ENCODE measurements around the gene SRSF9. TPM values are rescaled to one million over a fixed set of nuclear protein-coding genes. Genes with fewer than 3 reads are reported as not detected.

The SRSF9 gene
- total and polyA plus RNA-seq, 12 donors, result 25.4 to 54.7 (median 32.0) TPM

DNA sequence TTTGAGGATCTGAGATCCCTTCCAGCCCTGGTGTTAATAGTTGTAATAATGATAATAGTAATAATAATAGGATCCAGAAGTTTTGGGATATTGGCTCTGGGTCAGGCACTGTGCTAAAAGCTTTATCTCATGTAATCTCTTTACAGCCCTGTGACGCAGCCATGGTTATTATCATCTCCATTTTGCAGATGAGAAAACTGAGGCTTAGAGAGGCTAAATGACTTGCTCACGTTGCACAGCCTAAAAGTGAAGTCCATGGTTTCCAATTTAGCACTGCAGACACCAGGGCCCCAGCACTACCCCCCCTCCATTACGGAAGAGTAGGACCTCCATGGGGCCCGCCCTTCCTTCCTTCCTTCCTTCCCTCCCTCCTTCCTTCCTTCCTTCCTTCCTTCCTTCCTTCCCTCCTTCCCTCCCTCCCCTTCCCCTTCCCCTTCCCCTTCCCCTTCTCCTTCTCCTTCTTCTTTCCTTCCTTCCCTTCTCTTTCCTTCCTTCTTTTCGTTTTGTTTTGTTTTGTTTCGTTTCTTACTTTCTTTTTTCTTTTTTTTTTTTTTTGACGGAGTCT is 46.6 kb downstream of the SRSF9 start:
- TF ChIP-seq, protein P1, sequence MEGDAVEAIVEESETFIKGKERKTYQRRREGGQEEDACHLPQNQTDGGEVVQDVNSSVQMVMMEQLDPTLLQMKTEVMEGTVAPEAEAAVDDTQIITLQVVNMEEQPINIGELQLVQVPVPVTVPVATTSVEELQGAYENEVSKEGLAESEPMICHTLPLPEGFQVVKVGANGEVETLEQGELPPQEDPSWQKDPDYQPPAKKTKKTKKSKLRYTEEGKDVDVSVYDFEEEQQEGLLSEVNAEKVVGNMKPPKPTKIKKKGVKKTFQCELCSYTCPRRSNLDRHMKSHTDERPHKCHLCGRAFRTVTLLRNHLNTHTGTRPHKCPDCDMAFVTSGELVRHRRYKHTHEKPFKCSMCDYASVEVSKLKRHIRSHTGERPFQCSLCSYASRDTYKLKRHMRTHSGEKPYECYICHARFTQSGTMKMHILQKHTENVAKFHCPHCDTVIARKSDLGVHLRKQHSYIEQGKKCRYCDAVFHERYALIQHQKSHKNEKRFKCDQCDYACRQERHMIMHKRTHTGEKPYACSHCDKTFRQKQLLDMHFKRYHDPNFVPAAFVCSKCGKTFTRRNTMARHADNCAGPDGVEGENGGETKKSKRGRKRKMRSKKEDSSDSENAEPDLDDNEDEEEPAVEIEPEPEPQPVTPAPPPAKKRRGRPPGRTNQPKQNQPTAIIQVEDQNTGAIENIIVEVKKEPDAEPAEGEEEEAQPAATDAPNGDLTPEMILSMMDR (IDR thresholded peaks at IDR 0.05), result no peak
- no peaks in the 10 kb centered on the region for H3K9me3 ChIP-seq
- H3K4me1 ChIP-seq, result peaks cover 0 to 5% (median 0%) of the 10 kb centered on the region in 9 donors
- no peak for DNase-seq
- no peak for ATAC-seq
- H3K27ac ChIP-seq, result no peak overlapping the region
- no peak overlapping the region for H3K4me3 ChIP-seq
- WGBS, 2 donors, result 65 to 76% methylated on average over 7 of the region's 7 CpGs
- no peaks in the 10 kb centered on the region for H3K27me3 ChIP-seq
- no peaks in the 10 kb centered on the region for H3K36me3 ChIP-seq
- intact Hi-C loops (cut with DNase I), result no loop called here

DNA sequence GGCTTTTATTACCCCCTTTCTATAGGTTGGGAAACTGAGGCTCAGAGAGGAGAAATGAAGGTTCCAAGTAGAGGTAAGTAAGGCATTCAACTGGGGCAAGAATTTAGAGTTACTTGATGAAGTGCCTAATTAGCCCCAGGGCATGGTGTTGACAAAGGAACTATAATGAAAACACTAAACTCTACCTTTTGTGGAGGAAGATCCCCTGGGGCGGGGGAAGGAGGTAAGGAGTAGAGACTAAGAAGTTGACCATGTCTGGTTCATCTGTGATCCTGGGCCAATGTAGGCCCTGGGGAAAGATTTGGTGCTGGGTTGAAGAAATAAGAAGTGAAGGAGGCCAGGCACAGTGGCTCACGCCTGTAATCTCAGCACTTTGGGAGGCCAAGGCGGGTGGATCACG is 47.8 kb downstream of the SRSF9 start:
- WGBS, 2 donors, result 85 to 88% methylated on average over 4 of the region's 4 CpGs
- ATAC-seq, result no peak
- Histone ChIP-seq H3K9me3 (no peaks in the 10 kb centered on the region), H3K27me3 (no peaks in the 10 kb centered on the region), H3K36me3 (no peaks in the 10 kb centered on the region), H3K27ac (no peak overlapping the region), H3K4me1 (peaks cover 0 to 5% (median 0%) of the 10 kb centered on the region in 9 donors), H3K4me3 (no peak overlapping the region)
- no peak for DNase-seq
- TF ChIP-seq, protein P1 (IDR thresholded peaks at IDR 0.05), result no peak
- intact Hi-C loops (cut with DNase I), result no loop called here

DNA sequence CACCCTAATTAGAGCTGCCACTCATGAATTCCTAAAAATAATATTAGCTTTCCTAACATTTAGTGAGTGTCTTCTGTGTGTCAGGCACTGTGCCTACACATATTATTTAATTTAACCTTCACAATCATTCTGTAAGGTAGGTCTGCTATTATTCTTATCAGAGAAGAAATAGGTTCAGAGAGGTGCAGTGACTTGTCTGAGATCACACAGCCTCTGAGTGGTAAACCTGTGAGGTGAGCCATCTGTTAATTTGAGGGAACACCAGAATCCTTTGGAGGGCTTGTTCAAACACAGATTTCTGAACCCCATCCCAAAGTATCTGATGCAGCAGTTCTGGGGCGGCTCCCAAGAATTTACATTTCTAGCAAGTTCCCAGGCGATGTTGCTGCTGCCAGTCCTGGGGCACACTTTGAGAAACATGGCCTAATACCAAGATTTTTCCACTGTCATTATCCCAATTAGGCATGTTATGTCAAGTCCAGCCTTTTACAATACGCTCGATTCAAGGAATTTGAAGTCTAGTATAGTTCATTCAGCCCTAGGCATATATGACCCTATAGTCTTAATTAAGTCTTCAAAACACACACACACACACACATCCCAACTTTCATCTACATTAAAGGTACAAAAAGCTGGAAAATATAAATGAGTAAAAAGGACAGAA is 51.5 kb downstream of the SRSF9 start:
- ATAC-seq (no peak), DNase-seq (no peak)
- 90 to 92% methylated on average over 4 of the region's 4 CpGs for WGBS, 2 donors
- intact Hi-C loops (cut with DNase I), result loop anchor here in 2 of 10 donors (5.0 to 10.0 kb wide), 2 partner anchors 46 to 53 kb away; partner anchors contain the start of gene MSI1 (in 1 of the 2)
- H3K4me3 ChIP-seq, result no peak overlapping the region
- H3K27ac ChIP-seq, result no peak overlapping the region
- H3K36me3 ChIP-seq, result no peaks in the 10 kb centered on the region
- H3K4me1 ChIP-seq, result peaks cover 0 to 9% (median 0%) of the 10 kb centered on the region in 9 donors
- TF ChIP-seq, protein P1 (IDR thresholded peaks at IDR 0.05), result no peak
- H3K27me3 ChIP-seq, result peaks cover 0 to 4% (median 0%) of the 10 kb centered on the region in 7 donors
- no peaks in the 10 kb centered on the region for H3K9me3 ChIP-seq

DNA sequence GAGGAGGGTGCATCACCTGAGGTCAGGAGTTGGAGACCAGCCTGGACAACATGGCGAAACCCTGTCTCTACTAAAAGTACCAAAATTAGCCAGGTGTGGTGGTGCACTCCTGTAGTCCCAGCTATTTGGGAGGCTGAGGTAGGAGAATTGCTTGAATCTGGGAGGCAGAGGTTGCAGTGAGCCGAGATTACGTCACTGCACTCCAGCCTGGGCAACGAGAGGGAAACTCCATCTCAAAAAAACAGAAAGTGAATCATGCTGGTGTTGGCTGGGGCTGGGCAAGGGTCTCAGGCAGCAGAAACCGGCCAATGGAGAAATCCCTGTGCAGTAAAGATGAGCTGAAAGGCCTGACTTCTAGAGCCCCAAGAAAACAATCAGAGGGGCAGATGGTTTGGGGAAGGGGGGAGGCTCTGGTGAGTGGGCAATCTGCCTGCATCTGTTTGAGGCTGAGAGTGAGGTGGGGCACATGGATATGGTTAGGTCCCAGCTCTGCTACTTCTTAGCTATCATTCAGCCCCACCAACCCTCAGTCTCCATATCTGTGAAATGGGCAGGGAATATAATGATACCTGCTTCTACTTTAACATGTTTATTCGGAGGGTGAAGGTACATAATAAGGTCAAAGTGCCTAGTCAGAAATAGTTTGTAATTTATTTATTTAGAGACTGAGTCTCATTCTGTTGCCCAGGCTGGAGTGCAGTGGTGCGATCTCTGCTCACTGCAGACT is 52.9 kb downstream of the SRSF9 start:
- Histone ChIP-seq H3K4me1 (peaks cover 0 to 9% (median 0%) of the 10 kb centered on the region in 9 donors), H3K36me3 (no peaks in the 10 kb centered on the region), H3K4me3 (no peak overlapping the region), H3K27ac (no peak overlapping the region), H3K9me3 (no peaks in the 10 kb centered on the region), H3K27me3 (peaks cover 0 to 4% (median 0%) of the 10 kb centered on the region in 7 donors)
- intact Hi-C loops (cut with DNase I), result loop anchor here in 2 of 10 donors (5.0 to 10.0 kb wide), 2 partner anchors 44 to 52 kb away; partner anchors contain the start of gene MSI1 (in 1 of the 2)
- DNase-seq (no peak), ATAC-seq (no peak)
- TF ChIP-seq, protein P1 (IDR thresholded peaks at IDR 0.05), result no peak
- 85 to 87% methylated on average over 7 of the region's 7 CpGs for WGBS, 2 donors

Measured in heart right ventricle (tissue), 16 donors.